Osteoblast (primary cell): ENCODE data around the gene TBKBP1. TPM values are rescaled to one million over a fixed set of nuclear protein-coding genes. Genes with fewer than 3 reads are reported as not detected.

Experiments
- DNase-seq: peaks from one replicate; pipeline ENCODE4 v3.0.0; 2011; ENCODE audit warnings: low spot score, mixed read lengths; ENCODE audit not compliant: insufficient read length; ENCODE audit errors: missing footprints
- H2AFZ ChIP-seq: 2 replicates; pipeline ENCODE4 v1.6.0; 2011; ENCODE audit warnings: mild to moderate bottlenecking, low read length
- H3K27ac ChIP-seq: 2 replicates; pipeline ENCODE4 v1.5.1; 2011; ENCODE audit warnings: mild to moderate bottlenecking, low read depth, low read length, moderate library complexity
- H3K27me3 ChIP-seq: 2 replicates; pipeline ENCODE4 v1.6.0; 2012; ENCODE audit warnings: mild to moderate bottlenecking, control low read depth, inconsistent platforms, low read length, moderate library complexity; ENCODE audit not compliant: insufficient read depth
- H3K36me3 ChIP-seq: 2 replicates; pipeline ENCODE4 v1.5.1; 2011; ENCODE audit warnings: mild to moderate bottlenecking, low read length, control low read depth, moderate library complexity; ENCODE audit not compliant: insufficient read depth
- H3K4me1 ChIP-seq: 2 replicates; pipeline ENCODE4 v1.5.1; 2011; ENCODE audit warnings: mild to moderate bottlenecking, low read length, control low read depth, moderate library complexity; ENCODE audit not compliant: insufficient read depth
- H3K4me2 ChIP-seq: 2 replicates; pipeline ENCODE4 v1.6.0; 2011; ENCODE audit warnings: mild to moderate bottlenecking, low read length; ENCODE audit not compliant: insufficient read depth
- H3K4me3 ChIP-seq: fragments of 200-600 bp; sonication (generic); 3 replicates; pipeline ENCODE4 v1.5.1; 2012; ENCODE audit warnings: mild to moderate bottlenecking, low read length, inconsistent platforms; ENCODE audit not compliant: insufficient read depth
- H3K79me2 ChIP-seq: 2 replicates; pipeline ENCODE4 v1.6.0; 2012; ENCODE audit warnings: mild to moderate bottlenecking, low read length, control low read depth, inconsistent platforms; ENCODE audit not compliant: insufficient read depth
- H3K9me3 ChIP-seq: 2 replicates; pipeline ENCODE4 v1.5.1; 2011; ENCODE audit warnings: low read depth, low read length, control low read depth
- H4K20me1 ChIP-seq: 2 replicates; pipeline ENCODE4 v1.6.0; 2012; ENCODE audit warnings: mild to moderate bottlenecking, low read length, control low read depth; ENCODE audit not compliant: insufficient read depth
- CTCF ChIP-seq: IDR thresholded peaks from 2 replicates; pipeline ENCODE4 v1.5.1; 2011; ENCODE audit warnings: mild to moderate bottlenecking, low read depth, low read length, moderate library complexity; ENCODE audit errors: extremely low read depth
- total RNA-seq: library from RNA; depleted of rRNA; stranded (reverse); fragments of >200 nt; gene quantifications from 2 replicates; pipeline ENCODE4 v1.2.3, GENCODE V29; 2012

Gene TBKBP1
- total RNA-seq, 1 donor, result 11.9 TPM

- Histone ChIP-seq H3K4me3 (no peak overlapping the region), H3K36me3 (peaks cover 96% of the 10 kb centered on the region), H3K4me1 (peaks cover 7% of the 10 kb centered on the region), H3K27me3 (no peaks in the 10 kb centered on the region), H3K27ac (no peak overlapping the region), H2AFZ (no peak overlapping the region), H3K9me3 (no peaks in the 10 kb centered on the region), H3K79me2 (peaks cover 45% of the 10 kb centered on the region), H4K20me1 (peaks cover 36% of the 10 kb centered on the region), H3K4me2 (no peak overlapping the region)
- no peak for DNase-seq
- TF ChIP-seq CTCF, result no peak
Measured at GRCh38 chr17:47664624-47664941, 29.4 kb upstream of the TBKBP1 start.

GRCh38 chr17:47665655-47666054, 28.3 kb upstream of the TBKBP1 start:
- no peak overlapping the region for H3K4me2 ChIP-seq
- no peaks in the 10 kb centered on the region for H3K9me3 ChIP-seq

GRCh38 chr17:47669081-47669480, 24.9 kb upstream of the TBKBP1 start:
- Histone ChIP-seq H3K4me3 (no peak overlapping the region), H3K27me3 (no peaks in the 10 kb centered on the region), H3K79me2 (peaks cover 43% of the 10 kb centered on the region), H3K4me2 (no peak overlapping the region), H2AFZ (no peak overlapping the region), H4K20me1 (peaks cover 37% of the 10 kb centered on the region), H3K36me3 (peaks cover 96% of the 10 kb centered on the region), H3K27ac (no peak overlapping the region), H3K9me3 (no peaks in the 10 kb centered on the region), H3K4me1 (peaks cover 7% of the 10 kb centered on the region)
- no peak for DNase-seq
- no peak for TF ChIP-seq CTCF

More at GRCh38 chr17:47665655-47666054, 28.3 kb upstream of the TBKBP1 start:
- no peak overlapping the region for H3K4me3 ChIP-seq
- no peak for TF ChIP-seq CTCF
- peak; percentile 36 for DNase-seq
- no peak overlapping the region for H3K27ac ChIP-seq
- H3K4me1 ChIP-seq, result peaks cover 7% of the 10 kb centered on the region
- H3K36me3 ChIP-seq, result peaks cover 96% of the 10 kb centered on the region
- no peaks in the 10 kb centered on the region for H3K27me3 ChIP-seq
- H3K79me2 ChIP-seq, result peaks cover 43% of the 10 kb centered on the region
- H2AFZ ChIP-seq, result no peak overlapping the region
- peaks cover 33% of the 10 kb centered on the region for H4K20me1 ChIP-seq

- no peaks in the 10 kb centered on the region for H3K27me3 ChIP-seq
- DNase-seq, result no peak
- TF ChIP-seq CTCF, result no peak
- peaks cover 38% of the 10 kb centered on the region for H3K79me2 ChIP-seq
- H3K4me2 ChIP-seq, result no peak overlapping the region
- peaks cover 27% of the 10 kb centered on the region for H4K20me1 ChIP-seq
- H3K27ac ChIP-seq, result no peak overlapping the region
- no peak overlapping the region for H2AFZ ChIP-seq
- no peaks in the 10 kb centered on the region for H3K9me3 ChIP-seq
- H3K36me3 ChIP-seq, result peaks cover 96% of the 10 kb centered on the region
- H3K4me3 ChIP-seq, result no peak overlapping the region
- peaks cover 7% of the 10 kb centered on the region for H3K4me1 ChIP-seq
Measured at GRCh38 chr17:47670064-47670463, 23.9 kb upstream of the TBKBP1 start.
